Kidney (tissue), 14 donors: ENCODE measurements around the gene TMEM150B. TPM values are rescaled to one million over a fixed set of nuclear protein-coding genes. Genes with fewer than 3 reads are reported as not detected.

ENCODE experiments used
- DNase-seq, 5 donors: peaks; one replicate each; pipeline ENCODE4 v3.0.0-alpha.2; 2013 to 2020
- FAIRE-seq: peaks from 2 replicates; lab custom pipeline; 2012; peaks lifted over from hg19 to GRCh38; lab: Jason Lieb, UNC
- H3K27ac ChIP-seq, 2 donors: one replicate each; pipeline ENCODE4 v1.7.0; 2013; ENCODE audit warnings: low read depth in 2 of 2, low read length in 2 of 2, inconsistent platforms in 1 of 2
- H3K27me3 ChIP-seq: one replicate; pipeline ENCODE4 v1.7.1; 2013; ENCODE audit warnings: low read length, inconsistent platforms; ENCODE audit not compliant: control insufficient read depth, insufficient read depth
- H3K36me3 ChIP-seq, 3 donors: one replicate each; pipeline versions ENCODE4 v1.7.0 to v1.7.1; 2013; ENCODE audit warnings: low read length in 3 of 3, control low read depth in 1 of 3, inconsistent platforms in 1 of 3; ENCODE audit not compliant: insufficient read depth in 3 of 3, control insufficient read depth in 2 of 3
- H3K4me1 ChIP-seq, 3 donors: one replicate each; pipeline versions ENCODE4 v1.7.0 to v1.7.1; 2013; ENCODE audit warnings: low read length in 3 of 3, inconsistent platforms in 1 of 3, low read depth in 1 of 3; ENCODE audit not compliant: control insufficient read depth in 2 of 3, insufficient read depth in 2 of 3
- H3K4me3 ChIP-seq, 3 donors: one replicate each; pipeline versions ENCODE4 v1.7.0 to v1.8.1; 2013; ENCODE audit warnings: low read length in 3 of 3, control low read depth in 1 of 3, inconsistent platforms in 1 of 3
- H3K9ac ChIP-seq, 3 donors: one replicate each; pipeline versions ENCODE4 v1.7.0 to v1.7.1; 2013; ENCODE audit warnings: low read length in 3 of 3, control low read depth in 1 of 3, inconsistent platforms in 1 of 3
- H3K9me3 ChIP-seq, 3 donors: one replicate each; pipeline versions ENCODE4 v1.7.0 to v1.7.1; 2013; ENCODE audit warnings: low read length in 3 of 3, control low read depth in 1 of 3, inconsistent platforms in 1 of 3; ENCODE audit not compliant: control insufficient read depth in 2 of 3, insufficient read depth in 1 of 3
- intact Hi-C: fragments of 100-400 bp; cut with DNase I; formaldehyde crosslinking; loops from one replicate; pipeline ENCODE4 v1.11.1; 2022
- polyA plus RNA-seq: library from polyadenylated mRNA; stranded (reverse); fragments of 350-450 nt; fragmentation: Illumina TruSeq; extraction: RNeasy Lipid Tissue Mini Kit (QIAGEN cat#74804); gene quantifications from one replicate; pipeline ENCODE4 v1.2.3, GENCODE V29; 2014; ENCODE audit warnings: low read depth, low replicate concordance; ENCODE audit not compliant: insufficient read depth
- total RNA-seq: library from RNA; stranded (reverse); fragmentation: NEBNext Ultra II Directional; extraction: Animal tissue kit (Norgen Biotek cat#: 25700); gene quantifications from one replicate; pipeline ENCODE4 v1.2.1, GENCODE V29; 2021
- TF ChIP-seq, protein P1 (sequence below): IDR thresholded peaks from 3 replicates; pipeline ENCODE4 v1.5.1; 2012; ENCODE audit warnings: mild to moderate bottlenecking, moderate library complexity, borderline replicate concordance; ENCODE audit not compliant: insufficient read depth; ENCODE audit errors: extremely low read depth
- donor health status: control.
- donor health status: control.
- donor health status: control.
- donor health status: control.
- donor health status: control.
- donor health status: DM: yes; HTN: yes; CAD: no.
- donor health status: Normal renal cell carcinoma (clear cell type).

TMEM150B gene
- total and polyA plus RNA-seq, 2 donors from 2014 or later = 3.6 to 5.4 TPM

DNA sequence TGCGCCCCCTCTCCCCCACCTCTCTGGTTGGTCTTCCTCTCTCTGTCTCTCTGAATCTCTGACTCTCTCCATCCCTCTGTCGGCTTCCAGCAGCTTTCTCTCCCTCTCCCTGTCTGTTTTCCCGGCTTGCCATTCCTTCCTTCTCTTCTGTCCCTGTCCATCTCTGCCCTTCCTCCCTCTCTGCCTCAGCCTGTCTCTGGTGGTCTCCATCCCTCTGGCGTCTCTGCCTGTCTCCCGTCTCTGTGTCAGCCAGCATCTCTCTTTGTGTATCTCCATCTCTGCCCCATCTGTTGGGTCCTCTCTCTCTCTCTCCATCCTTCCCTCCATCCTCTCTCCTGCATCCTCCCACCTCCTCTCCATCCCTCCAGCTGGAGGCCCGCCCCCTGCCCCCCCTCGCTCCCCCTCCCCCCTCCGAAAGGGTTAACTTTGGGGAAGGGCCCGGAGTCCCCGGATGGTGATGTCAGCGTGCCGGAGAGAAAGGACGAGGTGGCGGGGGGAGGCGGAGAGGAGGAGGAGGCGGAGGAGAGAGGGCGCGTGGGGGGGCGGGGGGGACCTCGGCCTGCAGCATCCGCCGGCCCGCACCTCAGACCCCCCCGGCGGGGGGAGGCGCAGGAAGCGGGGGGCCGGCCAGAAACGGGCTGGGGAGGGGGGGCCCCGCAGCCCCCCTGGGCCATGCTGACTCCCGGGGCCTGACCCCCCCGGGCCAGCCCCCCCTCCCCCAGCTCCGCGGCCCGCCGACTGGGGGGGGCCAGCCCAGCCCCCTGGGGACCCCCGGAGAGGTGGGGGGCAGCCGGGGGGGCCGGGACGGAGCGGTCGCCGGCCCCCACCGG lies 41.4 kb downstream of the TMEM150B start, which contains the start of gene BRSK1:
Gene BRSK1 (plus strand): TSS at position 450 of the 830 bp plus-strand sequence. CDS start 446 bp downstream, outside the sequence.
- FAIRE-seq = no peak
- intact Hi-C loops = no loop called here
- H3K27me3 ChIP-seq = no peaks in the 10 kb centered on the region
- peak within 1 kb of the TSS in 1 of 3 donors; percentile 51 for H3K4me3 ChIP-seq
- peaks cover 0 to 6% (median 0%) of the 10 kb centered on the region in 3 donors for H3K4me1 ChIP-seq
- H3K27ac ChIP-seq = no peak within 1 kb of the TSS
- TF ChIP-seq, protein P1, sequence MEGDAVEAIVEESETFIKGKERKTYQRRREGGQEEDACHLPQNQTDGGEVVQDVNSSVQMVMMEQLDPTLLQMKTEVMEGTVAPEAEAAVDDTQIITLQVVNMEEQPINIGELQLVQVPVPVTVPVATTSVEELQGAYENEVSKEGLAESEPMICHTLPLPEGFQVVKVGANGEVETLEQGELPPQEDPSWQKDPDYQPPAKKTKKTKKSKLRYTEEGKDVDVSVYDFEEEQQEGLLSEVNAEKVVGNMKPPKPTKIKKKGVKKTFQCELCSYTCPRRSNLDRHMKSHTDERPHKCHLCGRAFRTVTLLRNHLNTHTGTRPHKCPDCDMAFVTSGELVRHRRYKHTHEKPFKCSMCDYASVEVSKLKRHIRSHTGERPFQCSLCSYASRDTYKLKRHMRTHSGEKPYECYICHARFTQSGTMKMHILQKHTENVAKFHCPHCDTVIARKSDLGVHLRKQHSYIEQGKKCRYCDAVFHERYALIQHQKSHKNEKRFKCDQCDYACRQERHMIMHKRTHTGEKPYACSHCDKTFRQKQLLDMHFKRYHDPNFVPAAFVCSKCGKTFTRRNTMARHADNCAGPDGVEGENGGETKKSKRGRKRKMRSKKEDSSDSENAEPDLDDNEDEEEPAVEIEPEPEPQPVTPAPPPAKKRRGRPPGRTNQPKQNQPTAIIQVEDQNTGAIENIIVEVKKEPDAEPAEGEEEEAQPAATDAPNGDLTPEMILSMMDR = no peak
- DNase-seq = peak; percentile 78 to 94 (median 88)
- no peak within 1 kb of the TSS for H3K9ac ChIP-seq
- no peaks in the 10 kb centered on the region for H3K9me3 ChIP-seq
- no peaks in the 10 kb centered on the region for H3K36me3 ChIP-seq

DNA sequence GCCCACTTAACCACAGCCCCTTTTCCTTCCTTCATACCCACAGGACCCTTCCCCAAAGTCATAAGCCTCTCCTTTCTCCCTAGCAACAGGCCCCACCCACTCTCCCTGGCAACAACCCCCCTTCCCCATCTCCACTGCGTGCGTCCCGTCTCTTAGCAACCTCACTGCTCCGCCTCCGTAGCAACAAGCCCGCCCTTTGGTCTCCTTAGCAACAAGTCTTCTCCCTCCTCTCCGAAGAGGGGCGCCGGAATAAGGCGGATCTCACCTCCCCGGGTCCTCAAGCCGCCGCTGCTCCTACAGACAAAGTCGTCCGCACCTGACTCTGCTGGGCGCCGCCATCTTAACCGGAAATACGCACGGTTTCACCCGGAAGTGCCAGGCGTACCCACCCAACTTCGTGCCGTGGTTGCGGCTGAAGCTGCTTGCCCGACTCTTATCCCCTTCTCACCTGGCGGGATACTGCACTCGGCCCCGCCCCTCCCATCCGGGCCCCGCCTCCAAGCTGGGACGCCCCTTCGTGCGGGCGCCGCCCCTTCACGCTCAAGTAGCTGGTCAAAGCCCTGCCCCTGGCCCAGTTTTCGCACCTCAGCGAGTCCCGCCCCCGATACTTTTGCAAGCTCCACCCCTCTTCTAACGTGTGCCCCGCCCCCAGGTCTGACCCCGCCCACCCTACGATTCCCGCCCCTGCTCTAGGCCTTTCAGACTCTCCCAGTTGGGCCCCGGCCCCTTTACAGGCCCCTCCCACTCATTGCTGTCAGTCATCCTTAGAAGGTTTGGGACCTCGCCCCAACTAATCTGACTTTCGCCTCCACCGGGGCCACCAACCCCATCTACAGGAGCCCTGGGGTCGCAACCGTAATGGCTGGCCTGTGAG lies 45.1 kb downstream of the TMEM150B start, which contains the start of gene HSPBP1:
Gene HSPBP1 (minus strand): TSS at position 341 of the 874 bp plus-strand sequence. CDS start 502 bp downstream, outside the sequence.
- no peak for FAIRE-seq
- peak within 1 kb of the TSS; percentile 82 to 99 (median 92) for H3K4me3 ChIP-seq
- intact Hi-C loops = no loop called here
- DNase-seq = peak; percentile 97 to 99 (median 98)
- peaks cover 0 to 8% (median 0%) of the 10 kb centered on the region in 3 donors for H3K36me3 ChIP-seq
- TF ChIP-seq, protein P1 = no peak
- peak within 1 kb of the TSS; percentile 15 to 87 (median 85) for H3K9ac ChIP-seq
- H3K4me1 ChIP-seq = peaks cover 0 to 6% (median 0%) of the 10 kb centered on the region in 3 donors
- H3K27me3 ChIP-seq = no peaks in the 10 kb centered on the region
- no peaks in the 10 kb centered on the region for H3K9me3 ChIP-seq
- peak within 1 kb of the TSS; percentile 74 to 78 for H3K27ac ChIP-seq

DNA sequence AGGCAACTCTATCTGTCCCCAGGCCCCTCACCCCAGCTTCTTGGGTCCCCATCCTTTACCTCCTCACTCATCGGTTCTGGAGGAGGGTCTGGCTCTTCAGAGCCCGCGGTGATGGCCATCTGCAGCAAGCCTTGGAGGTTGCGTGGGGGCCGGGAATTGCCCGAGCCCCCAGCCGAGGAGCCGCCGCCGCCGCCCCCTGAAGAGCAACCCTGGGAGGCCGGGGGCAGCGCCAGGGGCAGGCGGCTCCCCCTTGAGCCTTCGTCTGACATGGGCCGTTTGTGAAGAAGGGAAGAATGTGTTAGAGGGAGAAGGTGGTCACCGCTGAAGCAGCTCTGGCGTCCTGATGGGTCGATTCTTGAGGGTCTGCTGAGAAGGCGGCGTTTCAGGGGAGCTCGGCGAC lies 45.8 kb downstream of the TMEM150B start:
- Histone ChIP-seq H3K27me3 (no peaks in the 10 kb centered on the region), H3K27ac (peak overlapping the region in 1 of 2 donors; percentile 78)
- TF ChIP-seq, protein P1 = no peak

More for the DNA sequence above, 45.8 kb downstream of the TMEM150B start:
- DNase-seq (peak in 2 of 5 donors; percentile 58 to 64), FAIRE-seq (no peak)
- peaks cover 0 to 13% (median 0%) of the 10 kb centered on the region in 3 donors for H3K36me3 ChIP-seq
- H3K4me1 ChIP-seq = peaks cover 0 to 6% (median 0%) of the 10 kb centered on the region in 3 donors
- H3K9me3 ChIP-seq = no peaks in the 10 kb centered on the region
- peak overlapping the region; percentile 15 to 87 (median 85) for H3K9ac ChIP-seq
- intact Hi-C loops = no loop called here
- H3K4me3 ChIP-seq = peak overlapping the region; percentile 82 to 99 (median 92)
